ENCODE measurements around the gene PRRT1.

PRRT1 gene

DNA sequence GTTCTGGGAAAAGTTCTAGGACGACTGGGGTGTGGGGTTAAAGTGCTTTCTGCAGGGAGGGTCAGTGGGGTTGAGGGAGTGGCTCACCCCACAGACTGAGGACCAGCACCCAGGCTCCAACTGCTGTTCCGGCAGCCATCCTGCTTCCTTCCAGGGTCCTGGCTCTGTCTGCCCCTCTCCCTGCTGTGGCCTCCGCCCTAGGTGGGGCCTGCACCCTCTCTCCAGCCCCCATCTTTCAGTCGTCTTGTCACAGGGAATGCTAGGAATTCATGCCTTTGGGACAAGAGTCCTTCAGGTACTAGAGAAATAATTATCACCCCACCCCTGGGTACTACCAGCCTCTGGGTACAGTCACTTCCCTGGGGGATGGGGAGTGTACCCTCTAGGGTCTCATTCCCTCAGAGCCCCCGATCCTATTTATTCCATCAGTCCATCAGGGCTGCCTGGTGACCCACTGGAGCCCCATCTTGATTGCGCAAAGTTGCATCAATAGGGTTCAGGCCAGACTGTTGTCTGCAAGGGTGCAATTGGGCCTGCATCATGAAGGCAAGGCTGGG, 32.4 kb upstream of the PRRT1 start, which contains the start of gene AGER:
AGER (minus strand) TSS at position 170 of the 557 bp plus-strand sequence; CDS start at position 139, 31 bp downstream.
- DNase-seq (ENCODE audit: low read depth) = no peak
- TF ChIP-seq, protein P1, sequence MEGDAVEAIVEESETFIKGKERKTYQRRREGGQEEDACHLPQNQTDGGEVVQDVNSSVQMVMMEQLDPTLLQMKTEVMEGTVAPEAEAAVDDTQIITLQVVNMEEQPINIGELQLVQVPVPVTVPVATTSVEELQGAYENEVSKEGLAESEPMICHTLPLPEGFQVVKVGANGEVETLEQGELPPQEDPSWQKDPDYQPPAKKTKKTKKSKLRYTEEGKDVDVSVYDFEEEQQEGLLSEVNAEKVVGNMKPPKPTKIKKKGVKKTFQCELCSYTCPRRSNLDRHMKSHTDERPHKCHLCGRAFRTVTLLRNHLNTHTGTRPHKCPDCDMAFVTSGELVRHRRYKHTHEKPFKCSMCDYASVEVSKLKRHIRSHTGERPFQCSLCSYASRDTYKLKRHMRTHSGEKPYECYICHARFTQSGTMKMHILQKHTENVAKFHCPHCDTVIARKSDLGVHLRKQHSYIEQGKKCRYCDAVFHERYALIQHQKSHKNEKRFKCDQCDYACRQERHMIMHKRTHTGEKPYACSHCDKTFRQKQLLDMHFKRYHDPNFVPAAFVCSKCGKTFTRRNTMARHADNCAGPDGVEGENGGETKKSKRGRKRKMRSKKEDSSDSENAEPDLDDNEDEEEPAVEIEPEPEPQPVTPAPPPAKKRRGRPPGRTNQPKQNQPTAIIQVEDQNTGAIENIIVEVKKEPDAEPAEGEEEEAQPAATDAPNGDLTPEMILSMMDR (conservative IDR thresholded peaks at IDR 0.05; ENCODE audit: low read depth, low read length) = no peak
- no peak within 1 kb of the TSS for H3K4me3 ChIP-seq (ENCODE audit: low read depth, low read length)

DNA sequence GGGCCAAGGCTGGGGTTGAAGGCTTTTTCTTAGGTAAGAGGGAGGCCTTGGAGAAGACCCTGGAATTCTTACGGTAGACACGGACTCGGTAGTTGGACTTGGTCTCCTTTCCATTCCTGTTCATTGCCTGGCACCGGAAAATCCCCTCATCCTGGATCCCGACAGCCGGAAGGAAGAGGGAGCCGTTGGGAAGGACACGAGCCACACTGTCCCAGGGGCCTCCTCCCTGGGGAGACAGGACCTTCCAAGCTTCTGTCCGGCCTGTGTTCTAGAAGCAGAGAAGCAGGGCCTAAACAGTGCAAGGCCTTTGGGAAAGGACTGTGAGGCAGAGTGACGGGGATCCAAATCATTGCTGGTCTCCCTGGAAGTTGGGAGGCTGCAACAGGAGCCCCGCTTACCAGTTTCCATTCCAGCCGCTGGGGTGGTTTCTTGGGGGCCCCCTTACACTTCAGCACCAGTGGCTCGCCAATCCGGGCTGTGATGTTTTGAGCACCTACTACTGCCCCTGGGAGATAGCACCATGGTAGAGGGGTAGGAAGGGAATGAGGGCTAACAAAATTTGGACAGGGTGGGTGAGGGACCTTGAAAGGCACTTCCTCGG, 31.8 kb upstream of the PRRT1 start:
- no peak for DNase-seq (ENCODE audit: low read depth)
- TF ChIP-seq, protein P1 (conservative IDR thresholded peaks at IDR 0.05; ENCODE audit: low read depth, low read length) = no peak
- no peak overlapping the region for H3K4me3 ChIP-seq (ENCODE audit: low read depth, low read length)

DNA sequence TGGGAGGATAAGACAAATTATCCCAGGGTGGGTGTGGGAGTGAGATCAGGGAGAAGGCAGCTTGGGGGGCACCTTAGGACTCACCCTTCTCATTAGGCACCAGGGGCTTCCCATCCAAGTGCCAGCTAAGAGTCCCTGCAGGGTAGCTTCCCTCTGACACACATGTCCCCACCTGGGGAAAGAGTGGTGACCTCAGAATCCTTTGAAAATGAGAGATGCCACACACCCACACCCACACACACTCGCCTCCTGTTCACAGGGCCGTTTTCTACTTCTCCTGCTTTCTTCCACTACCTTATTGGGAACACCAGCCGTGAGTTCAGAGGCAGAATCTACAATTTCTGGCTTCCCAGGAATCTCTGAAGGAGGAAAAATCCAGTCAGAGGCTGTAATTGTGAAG, 31.3 kb upstream of the PRRT1 start:
- DNase-seq (ENCODE audit: low read depth) = no peak
- H3K4me3 ChIP-seq (ENCODE audit: low read depth, low read length) = no peak overlapping the region
- TF ChIP-seq, protein P1 (conservative IDR thresholded peaks at IDR 0.05; ENCODE audit: low read depth, low read length) = no peak

DNA sequence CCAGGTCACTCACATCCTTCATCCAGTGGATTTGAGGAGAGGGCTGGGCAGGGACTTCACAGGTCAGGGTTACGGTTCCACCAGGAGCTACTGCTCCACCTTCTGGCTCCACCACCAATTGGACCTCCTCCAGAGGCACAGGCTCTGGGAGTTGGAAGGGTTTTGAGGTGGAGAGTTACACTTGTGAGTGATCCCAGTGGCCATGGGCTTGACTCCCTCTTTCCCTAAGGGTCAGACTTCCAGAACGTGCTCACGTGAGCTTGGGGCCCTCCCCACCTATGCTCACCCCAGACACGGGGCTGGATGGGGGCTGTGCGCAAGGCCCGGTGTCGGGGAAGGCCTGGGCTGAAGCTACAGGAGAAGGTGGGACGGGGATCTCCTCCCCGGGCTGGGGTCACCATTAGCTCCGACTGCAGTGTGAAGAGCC, 30.8 kb upstream of the PRRT1 start:
- H3K4me3 ChIP-seq (ENCODE audit: low read depth, low read length) = no peak overlapping the region
- TF ChIP-seq, protein P1 (conservative IDR thresholded peaks at IDR 0.05; ENCODE audit: low read depth, low read length) = no peak
- no peak for DNase-seq (ENCODE audit: low read depth)

DNA sequence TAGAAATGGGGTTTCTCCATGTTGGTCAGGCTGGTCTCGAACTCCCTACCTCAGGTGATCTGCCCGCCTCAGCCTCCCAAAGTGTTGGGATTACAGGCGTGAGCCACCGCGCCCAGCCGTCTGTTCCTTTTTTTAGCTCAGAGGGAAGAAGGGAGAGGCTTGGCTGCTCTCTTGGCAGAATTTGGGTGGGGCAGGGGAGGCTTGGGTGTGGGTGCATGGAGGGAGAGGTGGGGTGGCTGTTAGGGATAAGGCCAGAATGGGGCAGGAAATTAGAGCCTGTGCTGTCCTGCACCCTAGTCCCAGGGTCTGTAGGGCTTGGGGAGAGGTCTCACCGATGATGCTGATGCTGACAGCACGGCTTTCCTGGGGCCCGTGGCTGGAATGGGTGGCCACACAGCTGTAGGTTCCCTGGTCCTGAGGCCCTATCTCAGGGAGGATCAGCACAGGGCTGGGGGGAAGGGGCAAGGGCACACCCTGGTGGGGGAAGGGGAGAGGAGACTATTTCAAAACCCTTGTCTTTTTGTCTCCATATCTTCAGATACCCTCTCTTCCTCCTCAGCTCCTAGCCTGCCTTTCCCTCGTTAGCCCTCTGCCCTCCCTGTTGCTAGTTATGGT, 30.3 kb upstream of the PRRT1 start:
- DNase-seq (ENCODE audit: low read depth) = no peak
- H3K4me3 ChIP-seq (ENCODE audit: low read depth, low read length) = no peak overlapping the region
- TF ChIP-seq, protein P1 (conservative IDR thresholded peaks at IDR 0.05; ENCODE audit: low read depth, low read length) = no peak

DNA sequence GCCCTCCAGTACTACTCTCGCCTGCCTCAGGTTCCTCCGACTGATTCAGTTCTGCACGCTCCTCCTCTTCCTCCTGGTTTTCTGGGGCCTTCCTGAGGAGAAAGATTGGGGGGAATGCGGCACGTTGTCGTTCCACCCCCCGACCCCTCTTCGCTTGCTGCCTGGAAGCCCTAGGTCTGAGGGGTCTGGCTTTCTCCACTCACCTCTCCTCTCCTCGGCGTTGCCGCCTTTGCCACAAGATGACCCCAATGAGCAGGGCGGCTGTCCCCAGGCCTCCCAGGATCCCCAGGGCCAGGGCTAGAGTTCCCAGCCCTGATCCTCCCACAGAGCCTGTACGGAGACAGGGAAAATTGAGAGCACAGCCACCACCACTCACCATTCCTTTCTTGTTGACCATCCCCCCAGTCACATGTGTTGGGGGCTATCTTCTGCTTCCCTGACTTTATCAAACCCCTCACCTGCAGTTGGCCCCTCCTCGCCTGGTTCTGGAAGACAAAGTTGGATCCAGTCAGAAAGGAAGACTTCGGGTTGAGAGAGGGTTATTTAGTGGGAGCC, 29.5 kb upstream of the PRRT1 start:
- H3K4me3 ChIP-seq (ENCODE audit: low read depth, low read length) = no peak overlapping the region
- TF ChIP-seq, protein P1 (conservative IDR thresholded peaks at IDR 0.05; ENCODE audit: low read depth, low read length) = no peak
- DNase-seq (ENCODE audit: low read depth) = no peak

Measured in choroid plexus epithelial cell (primary cell).